GM12875 (cell line): ENCODE data around the gene BMP7.

Source experiments
- H3K4me3 ChIP-seq: one replicate; pipeline ENCODE4 v1.5.1; 2011; ENCODE audit warnings: low read depth, low read length, control low read depth
- TF ChIP-seq, protein P1 (sequence below): IDR thresholded peaks from 2 replicates; pipeline ENCODE4 v1.5.1; 2011; ENCODE audit warnings: low read depth, mild to moderate bottlenecking, control low read depth, inconsistent platforms, low read length, moderate library complexity, borderline replicate concordance; ENCODE audit not compliant: insufficient read depth

BMP7 gene

GRCh38 chr20:57137676-57138075 is 128.8 kb downstream of the BMP7 start:
- no peak overlapping the region for H3K4me3 ChIP-seq
- TF ChIP-seq, protein P1, sequence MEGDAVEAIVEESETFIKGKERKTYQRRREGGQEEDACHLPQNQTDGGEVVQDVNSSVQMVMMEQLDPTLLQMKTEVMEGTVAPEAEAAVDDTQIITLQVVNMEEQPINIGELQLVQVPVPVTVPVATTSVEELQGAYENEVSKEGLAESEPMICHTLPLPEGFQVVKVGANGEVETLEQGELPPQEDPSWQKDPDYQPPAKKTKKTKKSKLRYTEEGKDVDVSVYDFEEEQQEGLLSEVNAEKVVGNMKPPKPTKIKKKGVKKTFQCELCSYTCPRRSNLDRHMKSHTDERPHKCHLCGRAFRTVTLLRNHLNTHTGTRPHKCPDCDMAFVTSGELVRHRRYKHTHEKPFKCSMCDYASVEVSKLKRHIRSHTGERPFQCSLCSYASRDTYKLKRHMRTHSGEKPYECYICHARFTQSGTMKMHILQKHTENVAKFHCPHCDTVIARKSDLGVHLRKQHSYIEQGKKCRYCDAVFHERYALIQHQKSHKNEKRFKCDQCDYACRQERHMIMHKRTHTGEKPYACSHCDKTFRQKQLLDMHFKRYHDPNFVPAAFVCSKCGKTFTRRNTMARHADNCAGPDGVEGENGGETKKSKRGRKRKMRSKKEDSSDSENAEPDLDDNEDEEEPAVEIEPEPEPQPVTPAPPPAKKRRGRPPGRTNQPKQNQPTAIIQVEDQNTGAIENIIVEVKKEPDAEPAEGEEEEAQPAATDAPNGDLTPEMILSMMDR, result no peak

- TF ChIP-seq, protein P1, result no peak
These were observed 129.7 kb downstream of the BMP7 start for GRCh38 chr20:57136734-57137133.

DNA sequence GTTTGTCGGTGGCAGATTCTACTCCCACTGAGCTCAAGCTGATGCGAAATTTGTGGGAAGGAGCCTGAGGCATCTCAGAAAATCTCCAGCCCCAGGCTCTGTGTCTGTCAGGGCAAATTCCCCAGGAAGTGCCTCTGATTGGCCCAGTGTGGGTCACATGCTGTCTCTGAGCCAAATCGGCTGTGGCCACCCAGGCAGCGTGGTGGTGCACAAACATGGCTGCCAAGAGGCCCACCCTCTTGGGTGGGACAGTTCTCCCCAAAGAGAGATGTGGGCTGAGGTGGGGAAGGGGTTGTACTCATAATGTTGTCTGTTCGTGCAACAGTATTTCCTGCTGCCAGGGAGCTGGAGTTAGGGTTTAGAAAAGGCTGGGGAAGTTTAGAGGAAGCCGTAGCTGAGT is 130.6 kb downstream of the BMP7 start:
- no peak overlapping the region for H3K4me3 ChIP-seq
- TF ChIP-seq, protein P1, result no peak

More at GRCh38 chr20:57136734-57137133, 129.7 kb downstream of the BMP7 start:
- no peak overlapping the region for H3K4me3 ChIP-seq

DNA sequence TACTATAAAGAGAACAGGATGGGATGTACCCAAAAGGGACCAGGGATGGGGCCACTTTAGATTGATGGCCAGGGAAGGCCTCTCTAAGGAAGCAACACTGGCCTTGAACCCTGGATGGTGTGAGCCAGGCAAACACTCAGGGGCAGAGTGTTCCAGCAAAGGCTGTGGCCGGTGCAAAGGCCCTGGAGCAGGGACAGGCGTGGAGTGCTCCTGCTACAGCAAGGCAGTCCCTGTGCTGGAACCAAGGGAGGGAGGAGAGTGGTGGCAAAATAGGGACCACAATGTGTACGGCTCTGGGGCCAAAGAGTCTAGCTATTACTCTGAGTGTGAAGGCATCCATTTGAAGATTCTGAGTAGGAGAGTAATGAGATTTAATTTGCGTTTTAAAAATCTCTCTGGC is 131.6 kb downstream of the BMP7 start:
- H3K4me3 ChIP-seq, result no peak overlapping the region
- TF ChIP-seq, protein P1, result no peak

GRCh38 chr20:57133926-57134650 is 132.4 kb downstream of the BMP7 start:
- TF ChIP-seq, protein P1, result no peak

DNA sequence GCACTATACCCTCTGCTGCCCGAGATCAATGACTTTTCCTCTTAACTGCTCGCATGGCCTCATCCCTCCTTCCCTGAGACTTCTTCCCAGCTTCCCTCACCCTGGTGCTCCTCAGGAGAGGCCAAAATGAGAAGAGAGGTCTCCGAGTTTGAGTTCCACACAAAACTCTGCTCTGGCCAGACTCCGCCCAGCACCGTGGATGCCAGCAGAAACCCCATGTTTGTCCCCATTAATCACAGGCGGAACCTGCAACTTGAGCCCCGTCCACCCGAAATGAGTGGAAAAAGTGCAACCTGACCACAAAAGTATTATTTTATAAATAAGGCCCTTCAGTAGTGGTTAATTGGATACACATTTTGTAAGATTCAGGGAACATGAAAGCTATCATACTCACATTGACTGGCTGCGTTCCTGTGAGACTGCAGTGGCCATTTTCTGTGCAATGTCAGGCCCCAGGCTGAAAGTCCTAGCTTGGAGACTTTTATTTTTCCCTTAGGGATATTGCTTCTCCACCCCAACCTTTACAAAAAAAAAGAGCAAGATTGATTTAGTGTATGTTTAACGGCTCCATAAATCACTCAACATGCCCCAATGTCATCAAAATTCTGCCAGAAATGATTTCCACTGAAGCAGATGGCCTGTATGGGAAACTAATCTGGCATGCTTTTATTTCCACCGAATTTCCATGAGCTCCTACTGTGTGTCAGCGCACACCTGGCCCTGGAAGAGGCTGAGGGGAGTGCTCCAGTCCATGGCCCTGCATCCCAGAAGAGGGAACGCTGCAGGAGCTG is 134.6 kb downstream of the BMP7 start:
- TF ChIP-seq, protein P1, result no peak
- H3K4me3 ChIP-seq, result no peak overlapping the region

More at GRCh38 chr20:57133926-57134650, 132.4 kb downstream of the BMP7 start:
- H3K4me3 ChIP-seq, result no peak overlapping the region

GRCh38 chr20:57131077-57131476 is 135.4 kb downstream of the BMP7 start:
- TF ChIP-seq, protein P1, result no peak
- no peak overlapping the region for H3K4me3 ChIP-seq
